ENCODE data around the gene CHN2. TPM values are rescaled to one million over a fixed set of nuclear protein-coding genes. Genes with fewer than 3 reads are reported as not detected.
"Not testable (repeated sequence)": the region's sequence is repeated elsewhere in the genome, so short reads cannot be mapped to it uniquely, and the experiment has no call there.

Gene CHN2
- total RNA-seq, 2 donors from 2014 or later, result 8.4 to 11.6 TPM

DNA sequence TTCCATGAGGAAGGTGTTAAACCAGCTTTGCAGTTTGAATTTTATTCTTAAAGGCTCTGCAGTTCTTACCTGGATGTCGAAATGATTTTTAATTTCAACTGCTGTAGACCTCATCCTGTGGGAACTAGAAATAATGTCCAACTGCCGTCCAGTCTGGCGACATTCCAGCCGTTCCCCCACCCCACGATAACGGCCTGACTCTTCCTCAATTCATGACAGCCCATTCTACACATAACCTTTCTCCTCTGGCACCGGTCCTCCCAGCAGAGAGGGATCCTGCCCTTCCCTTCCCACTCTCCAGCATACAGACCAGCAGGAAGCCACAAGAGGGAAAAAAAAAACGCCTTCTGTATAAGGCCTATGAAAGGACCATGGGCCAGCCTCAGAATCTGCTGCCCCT lies 317.3 kb downstream of the CHN2 start:
- no peak for DNase-seq (ENCODE audit: low spot score)
- intact Hi-C loops (cut with DNase I), result no loop called here

DNA sequence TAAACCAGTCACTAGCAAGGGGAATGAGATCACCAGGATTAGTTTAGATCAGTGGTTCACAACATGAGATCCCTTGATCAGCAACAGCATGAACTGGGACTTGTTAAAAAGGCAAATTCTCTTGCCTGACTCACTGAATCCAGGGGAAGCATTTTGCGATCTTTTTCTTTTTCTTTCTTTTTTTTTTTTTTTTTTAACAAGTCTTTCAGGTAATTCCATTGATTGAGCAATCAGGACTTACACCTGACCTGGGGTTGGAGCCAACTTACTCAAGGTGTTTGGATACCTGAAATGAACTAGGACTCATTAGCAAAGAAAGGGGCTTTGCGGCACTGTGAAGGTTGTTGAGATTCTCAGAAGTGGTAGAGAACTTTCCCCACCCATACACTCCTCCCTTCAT lies 321.9 kb downstream of the CHN2 start:
- DNase-seq (ENCODE audit: low spot score), result no peak
- intact Hi-C loops (cut with DNase I), result no loop called here

GRCh38 chr7:29518616-29519015 lies 324.0 kb downstream of the CHN2 start:
- DNase-seq (ENCODE audit: low spot score), result no peak
- intact Hi-C loops (cut with DNase I), result no loop called here

DNA sequence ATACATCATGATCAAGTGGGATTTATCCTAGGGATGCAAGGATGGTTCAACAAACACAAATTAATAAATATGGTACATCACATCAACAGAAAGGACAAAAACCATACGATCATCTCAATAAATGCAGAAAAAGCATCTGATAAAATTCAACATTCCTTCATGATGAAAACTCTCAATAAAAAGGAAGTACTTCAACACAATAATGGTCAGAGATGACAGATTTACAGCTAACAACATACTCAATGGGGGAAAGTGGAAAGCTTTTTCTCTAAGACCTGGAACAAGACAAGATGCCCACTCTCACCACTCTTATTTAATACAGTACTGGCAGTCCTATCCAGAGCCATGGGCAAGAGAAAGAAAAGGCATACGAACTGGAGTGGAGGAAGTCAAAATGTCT lies 329.2 kb downstream of the CHN2 start:
- intact Hi-C loops (cut with DNase I), result no loop called here

GRCh38 chr7:29527505-29528108 lies 333.0 kb downstream of the CHN2 start:
- no peak for DNase-seq (ENCODE audit: low spot score)
- intact Hi-C loops (cut with DNase I), result no loop called here

More for the DNA sequence above, 329.2 kb downstream of the CHN2 start:
- DNase-seq (ENCODE audit: low spot score), result no peak

- intact Hi-C loops (cut with DNase I); DNase-seq (ENCODE audit: low spot score): not testable (repeated sequence)
Observed at GRCh38 chr7:29528526-29528925, 334.0 kb downstream of the CHN2 start.

Other genes starting within 250 kb of the CHN2 start
- 10 to 100 TPM in 1 of 2 donors, 1 to 10 TPM in 1; 4.6 to 10.6 TPM for gene TRIL, start 236.4 kb upstream of the CHN2 start, total RNA-seq
- gene CPVL, start 48.2 kb upstream of the CHN2 start, total RNA-seq, result 10 to 100 TPM; 23.8 to 44.9 TPM